Right cardiac atrium (tissue), 5 donors: Measurements from ENCODE around the gene JPH4. TPM values are rescaled to one million over a fixed set of nuclear protein-coding genes. Genes with fewer than 3 reads are reported as not detected.
A peak's percentile ranks its signal among the peaks of the same experiment; 100 is the strongest.

ENCODE experiments used
- ATAC-seq, 2 donors: fragments of 200-7000 bp; cut with Tn5 transposase; one replicate each; pipeline versions ENCODE4 v1.8.0 to v1.9.1; 2020; ENCODE audit warnings: moderate library complexity in 2 of 2, mild to moderate bottlenecking in 1 of 2
- DNase-seq, 3 donors: peaks; one replicate each; pipeline ENCODE4 v3.0.0-alpha.2; 2020
- H3K27ac ChIP-seq: one replicate; pipeline ENCODE4 v1.5.1; 2013; ENCODE audit warnings: mild to moderate bottlenecking, low read length, control low read depth, moderate library complexity
- H3K27me3 ChIP-seq: one replicate; pipeline ENCODE4 v1.6.1; 2013; ENCODE audit not compliant: control insufficient read depth, insufficient read depth
- H3K4me1 ChIP-seq: one replicate; pipeline ENCODE4 v1.6.1; 2013; ENCODE audit warnings: low read length; ENCODE audit not compliant: control insufficient read depth, insufficient read depth
- H3K4me3 ChIP-seq: one replicate; pipeline ENCODE4 v1.5.1; 2013; ENCODE audit warnings: low read length, control low read depth
- H3K9me3 ChIP-seq: one replicate; pipeline ENCODE4 v1.6.1; 2013; ENCODE audit warnings: low read length; ENCODE audit not compliant: control insufficient read depth
- WGBS: extraction: QIAGEN DNeasy Blood & Tissue Kit; methylation state at CpG from one replicate; pipeline ENCODE4 v1.1.7; 2013; 5-methylcytosine and 5-hydroxymethylcytosine counted together
- intact Hi-C, 4 donors: fragments of 100-400 bp; cut with DNase I; formaldehyde crosslinking; loops; one replicate each; pipeline versions ENCODE4 v1.11.0 to v1.14.0; 2022 to 2023
- polyA plus RNA-seq: library from polyadenylated mRNA; stranded (reverse); fragments of 200-250 nt; gene quantifications from one replicate; pipeline ENCODE4 v1.2.3, GENCODE V29; 2013
- total RNA-seq, 4 donors: library from RNA; stranded (reverse); fragmentation: NEBNext Ultra II Directional; extraction: Animal tissue kit (Norgen Biotek cat#: 25700); gene quantifications; one replicate each; pipeline ENCODE4 v1.2.1, GENCODE V29; 2021
- donor health status: healthy with polysubstance abuse.
- donor health status: DM: no; HTN: yes; CAD: no.
- donor health status: DM: no; HTN: no; CAD: no.
- donor health status: DM: no; HTN: yes; CAD: no; lungs with severe emphysema.
- donor health status: DM: yes; HTN: yes; CAD: no.

JPH4 gene
- total and polyA plus RNA-seq, 5 donors, result 0.11 to 0.38 (median 0.23) TPM

DNA sequence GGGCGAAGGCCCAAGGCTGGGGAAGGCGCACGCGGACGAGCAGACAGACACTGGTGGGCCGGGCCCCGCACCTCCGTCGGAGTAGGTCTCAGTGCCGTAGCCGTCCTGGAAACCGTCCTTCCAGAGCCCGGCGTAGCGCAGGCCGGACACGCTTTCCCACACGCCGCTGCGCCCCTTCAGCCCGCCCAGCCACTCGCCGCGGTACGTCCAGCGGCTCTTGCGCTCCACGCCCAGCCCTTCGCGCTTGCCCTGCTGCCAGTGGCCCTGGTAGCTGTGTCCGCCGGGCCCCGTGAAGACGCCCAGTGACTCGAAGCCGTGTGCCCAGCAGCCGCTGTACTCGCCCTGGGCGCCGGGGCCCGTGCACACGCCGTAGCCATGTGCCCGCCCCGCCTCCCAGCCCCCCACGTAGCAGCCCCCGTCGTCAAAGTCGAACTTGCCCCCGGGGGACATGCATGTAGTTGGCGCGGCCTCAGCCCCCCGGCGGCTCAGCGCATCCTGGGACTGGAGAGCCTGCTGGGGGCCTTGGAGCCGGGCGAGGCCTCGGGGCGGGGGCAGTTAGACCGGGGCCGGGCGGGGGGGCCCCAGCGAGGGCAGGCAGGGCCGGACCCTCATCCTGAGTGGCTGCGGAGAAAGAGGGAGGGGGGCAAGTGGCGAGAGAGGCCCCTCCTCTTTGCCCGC lies 1.4 kb downstream of the JPH4 start:
- Histone ChIP-seq H3K4me1 (no peaks in the 10 kb centered on the region), H3K27me3 (no peaks in the 10 kb centered on the region), H3K9me3 (no peaks in the 10 kb centered on the region), H3K27ac (no peak overlapping the region), H3K4me3 (peak overlapping the region; percentile 16)
- WGBS, result 2% methylated on average over 67 of the region's 67 CpGs
- peak; percentile 34 to 55 for ATAC-seq
- intact Hi-C loops, result no loop called here
- peak in 1 of 3 donors; percentile 69 for DNase-seq

DNA sequence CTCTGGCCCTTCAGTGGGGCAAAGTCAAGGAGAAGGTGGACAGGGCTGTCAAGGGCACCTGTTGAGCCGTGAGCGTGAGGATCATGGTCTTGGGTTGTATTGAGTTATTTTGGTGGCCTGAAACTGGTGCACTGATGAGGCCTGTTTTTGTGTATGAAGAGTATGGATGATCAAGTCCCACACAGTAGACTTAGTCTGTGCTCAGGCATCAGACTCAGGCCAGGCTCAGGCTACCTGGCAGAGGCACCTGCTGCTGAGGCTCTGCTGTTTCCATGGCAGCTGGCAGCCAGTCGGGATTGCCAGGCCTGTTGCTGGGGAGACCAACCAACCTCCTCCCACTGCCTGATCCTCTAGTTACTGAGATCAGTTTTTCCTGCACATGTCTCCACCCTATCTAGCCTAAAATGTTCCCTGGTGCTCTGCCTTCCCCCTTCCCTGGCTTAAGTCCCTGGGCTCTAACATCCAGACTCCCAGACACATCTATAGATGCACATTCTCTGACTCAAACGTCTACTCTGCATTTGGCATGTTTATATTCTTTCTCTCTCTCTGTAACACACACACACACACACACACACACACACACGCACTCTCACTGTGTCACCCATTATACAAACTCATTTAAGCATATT lies 5.1 kb downstream of the JPH4 start:
- no peak for DNase-seq
- Histone ChIP-seq H3K4me1 (no peaks in the 10 kb centered on the region), H3K27ac (no peak overlapping the region), H3K27me3 (no peaks in the 10 kb centered on the region), H3K4me3 (no peak overlapping the region), H3K9me3 (no peaks in the 10 kb centered on the region)
- intact Hi-C loops, result no loop called here
- 81% methylated on average over 5 of the region's 5 CpGs for WGBS
- no peak for ATAC-seq

DNA sequence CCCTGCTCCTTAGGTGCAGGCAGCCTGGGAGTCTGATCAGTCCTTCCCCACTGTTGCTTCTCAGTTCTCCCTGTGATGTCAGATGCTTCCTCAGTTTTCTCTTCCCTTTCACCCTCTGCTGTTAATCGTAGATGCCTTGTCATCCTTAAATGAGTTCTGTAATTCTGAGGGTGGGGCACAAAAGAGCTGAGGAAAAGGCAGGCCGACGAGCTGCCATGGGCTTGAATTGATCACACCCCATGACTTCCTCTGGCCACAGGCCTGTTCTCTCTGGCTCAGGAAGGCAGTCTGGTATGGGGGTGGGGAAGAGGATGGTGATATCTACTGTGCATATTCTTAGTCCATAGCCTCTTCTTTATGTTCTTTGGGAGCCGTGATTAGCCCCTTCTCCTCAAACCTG lies 5.8 kb downstream of the JPH4 start:
- Histone ChIP-seq H3K4me1 (no peaks in the 10 kb centered on the region), H3K27me3 (no peaks in the 10 kb centered on the region), H3K27ac (no peak overlapping the region), H3K4me3 (no peak overlapping the region), H3K9me3 (no peaks in the 10 kb centered on the region)
- WGBS, result 39% methylated on average over 4 of the region's 4 CpGs
- peak in 1 of 3 donors; percentile 78 for DNase-seq
- ATAC-seq, result peak; percentile 37 to 57
- intact Hi-C loops, result no loop called here

DNA sequence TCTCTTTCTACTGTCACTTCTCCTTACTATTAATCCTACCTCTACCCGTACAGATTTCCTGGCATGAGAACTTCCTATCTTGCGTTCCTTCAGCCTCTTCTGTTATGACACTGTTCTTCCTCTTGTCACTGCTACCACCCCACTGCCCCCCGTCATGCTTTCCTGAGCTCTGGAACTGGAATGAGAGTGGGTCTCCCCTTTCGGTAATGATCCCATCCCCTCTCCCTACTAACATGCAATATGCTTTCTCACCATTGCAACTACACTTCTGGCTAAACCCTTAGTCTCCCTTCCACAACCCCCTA lies 6.1 kb downstream of the JPH4 start:
- Histone ChIP-seq H3K27ac (no peak overlapping the region), H3K4me3 (no peak overlapping the region), H3K4me1 (no peaks in the 10 kb centered on the region), H3K9me3 (no peaks in the 10 kb centered on the region), H3K27me3 (no peaks in the 10 kb centered on the region)
- WGBS, result 56% methylated on average over 4 of the region's 4 CpGs
- ATAC-seq (no peak), DNase-seq (no peak)
- intact Hi-C loops, result no loop called here

DNA sequence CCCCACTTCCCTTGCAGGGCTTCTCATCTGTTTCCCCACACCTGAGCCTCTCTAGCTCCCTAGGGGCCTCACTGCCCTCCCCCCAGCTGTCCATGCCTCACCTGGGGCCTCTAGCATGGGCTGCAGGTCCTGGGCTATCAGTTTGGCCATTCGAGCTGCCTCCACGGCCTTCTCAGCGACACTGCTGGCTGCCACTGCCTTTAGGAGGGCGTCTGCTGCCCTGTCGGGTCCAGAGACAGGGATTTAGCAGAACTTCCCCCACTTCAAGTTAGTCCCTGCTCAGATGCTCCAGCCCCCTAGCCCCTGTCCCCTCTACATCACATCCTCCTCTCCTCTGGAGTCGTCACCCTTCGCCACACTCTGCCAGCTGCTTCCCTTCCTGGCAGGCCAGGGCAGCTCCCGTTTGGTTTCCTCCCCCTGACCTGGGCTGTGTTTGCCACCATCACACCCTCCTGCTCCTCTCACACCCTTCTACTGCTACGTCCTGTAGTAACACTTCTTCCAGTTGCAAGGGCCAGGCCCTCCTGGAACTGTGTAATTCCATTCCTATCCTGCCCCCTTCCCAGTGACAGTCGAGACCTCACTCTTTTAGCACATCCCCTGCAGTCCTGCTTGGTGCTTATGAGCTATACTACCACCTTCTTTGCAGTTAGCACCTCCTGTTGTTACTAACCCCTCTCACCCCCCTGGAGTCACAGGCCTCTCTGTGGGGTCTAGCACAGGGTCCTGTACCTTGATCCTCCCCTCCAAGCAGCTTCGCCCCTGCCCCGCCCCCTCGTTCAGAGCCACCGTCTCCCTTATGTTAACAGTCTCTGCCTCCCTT lies 6.7 kb downstream of the JPH4 start:
- H3K4me3 ChIP-seq, result no peak overlapping the region
- WGBS, result 55% methylated on average over 14 of the region's 14 CpGs
- no peak overlapping the region for H3K27ac ChIP-seq
- H3K27me3 ChIP-seq, result no peaks in the 10 kb centered on the region
- DNase-seq (no peak), ATAC-seq (no peak)
- no peaks in the 10 kb centered on the region for H3K4me1 ChIP-seq
- intact Hi-C loops, result no loop called here
- no peaks in the 10 kb centered on the region for H3K9me3 ChIP-seq

DNA sequence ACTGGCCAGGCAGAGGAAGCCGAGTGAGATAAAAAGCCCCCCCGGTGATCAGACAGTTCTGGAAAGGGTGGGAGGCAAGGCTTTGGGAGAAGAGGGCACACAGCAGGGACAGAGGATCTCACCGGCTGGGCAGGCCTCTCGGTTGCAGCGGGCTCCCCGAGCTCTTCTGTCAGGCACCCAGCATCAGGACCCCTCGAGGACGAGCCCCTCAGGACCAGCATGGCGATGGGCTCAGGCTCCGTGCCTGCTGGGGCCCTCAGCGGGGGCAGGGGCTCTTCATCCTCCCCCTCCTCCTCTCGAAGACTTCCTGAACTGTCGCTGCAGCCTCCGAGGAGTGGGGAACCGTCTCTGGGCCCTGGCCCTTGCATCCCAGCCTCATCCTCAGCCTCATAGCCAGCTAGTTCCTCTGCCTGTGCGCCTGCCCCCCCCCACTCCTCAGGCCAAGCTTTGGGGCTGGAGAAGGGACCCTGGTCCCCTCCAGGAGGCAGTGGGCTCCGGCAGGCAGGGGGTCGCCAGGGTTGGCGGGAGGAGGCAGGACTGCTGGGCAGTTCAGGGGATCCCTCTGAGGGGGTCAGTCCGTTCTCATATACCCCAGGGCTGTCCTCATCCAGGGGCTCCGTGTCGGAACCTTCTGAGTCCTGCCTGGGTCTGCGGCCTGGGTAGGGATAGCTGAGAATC lies 7.6 kb downstream of the JPH4 start:
- DNase-seq, result peak in 1 of 3 donors; percentile 52

DNA sequence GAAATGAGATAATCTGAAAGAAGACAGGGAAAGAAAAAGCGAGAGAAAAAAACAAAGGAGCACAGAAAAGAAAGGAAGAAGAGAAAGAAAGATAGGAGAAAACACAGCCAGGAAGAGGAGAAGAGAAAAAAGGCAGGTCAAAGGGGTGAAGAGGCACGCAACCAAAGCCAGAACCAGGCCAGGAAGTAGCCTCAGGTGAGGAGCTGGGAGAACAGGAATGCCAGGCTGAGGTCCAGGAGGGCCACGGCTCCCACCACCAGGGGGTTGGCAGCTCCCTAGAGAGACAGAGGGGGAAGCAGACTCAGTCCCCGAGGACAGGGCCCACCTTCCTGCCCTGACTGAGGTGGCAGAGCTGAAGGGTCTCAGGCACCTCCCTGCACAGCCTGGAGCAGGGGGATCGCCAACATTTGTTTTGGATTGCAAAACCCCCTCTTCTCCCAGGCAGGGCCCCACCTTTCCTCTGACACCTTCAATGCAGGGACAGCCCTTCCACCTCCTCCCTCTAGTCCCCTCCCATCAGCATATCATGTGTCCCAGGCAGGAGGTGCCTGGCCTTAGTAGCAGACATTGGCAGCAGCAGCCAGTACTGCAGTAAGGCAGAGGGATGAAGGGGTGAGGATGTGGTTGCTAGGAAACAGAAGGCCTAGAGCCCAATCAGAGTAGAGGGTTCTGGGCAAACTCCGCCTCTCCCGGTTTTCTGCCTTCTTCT lies 9.0 kb downstream of the JPH4 start:
- no peaks in the 10 kb centered on the region for H3K27me3 ChIP-seq
- no peaks in the 10 kb centered on the region for H3K4me1 ChIP-seq
- H3K4me3 ChIP-seq, result no peak overlapping the region
- H3K27ac ChIP-seq, result no peak overlapping the region
- no peaks in the 10 kb centered on the region for H3K9me3 ChIP-seq
- WGBS, result 65% methylated on average over 7 of the region's 7 CpGs
- intact Hi-C loops, result loop anchor here in 2 of 4 donors (10.0 kb wide), 1 partner anchor 245 kb away; the partner anchor contains the start of gene PABPN1 (in 2 of the 2)
- DNase-seq (no peak), ATAC-seq (no peak)

More for the DNA sequence above, 7.6 kb downstream of the JPH4 start:
- Histone ChIP-seq H3K27ac (no peak overlapping the region), H3K9me3 (no peaks in the 10 kb centered on the region), H3K27me3 (no peaks in the 10 kb centered on the region), H3K4me3 (no peak overlapping the region), H3K4me1 (no peaks in the 10 kb centered on the region)
- ATAC-seq, result no peak
- 77% methylated on average over 23 of the region's 23 CpGs for WGBS
- intact Hi-C loops, result no loop called here

DNA sequence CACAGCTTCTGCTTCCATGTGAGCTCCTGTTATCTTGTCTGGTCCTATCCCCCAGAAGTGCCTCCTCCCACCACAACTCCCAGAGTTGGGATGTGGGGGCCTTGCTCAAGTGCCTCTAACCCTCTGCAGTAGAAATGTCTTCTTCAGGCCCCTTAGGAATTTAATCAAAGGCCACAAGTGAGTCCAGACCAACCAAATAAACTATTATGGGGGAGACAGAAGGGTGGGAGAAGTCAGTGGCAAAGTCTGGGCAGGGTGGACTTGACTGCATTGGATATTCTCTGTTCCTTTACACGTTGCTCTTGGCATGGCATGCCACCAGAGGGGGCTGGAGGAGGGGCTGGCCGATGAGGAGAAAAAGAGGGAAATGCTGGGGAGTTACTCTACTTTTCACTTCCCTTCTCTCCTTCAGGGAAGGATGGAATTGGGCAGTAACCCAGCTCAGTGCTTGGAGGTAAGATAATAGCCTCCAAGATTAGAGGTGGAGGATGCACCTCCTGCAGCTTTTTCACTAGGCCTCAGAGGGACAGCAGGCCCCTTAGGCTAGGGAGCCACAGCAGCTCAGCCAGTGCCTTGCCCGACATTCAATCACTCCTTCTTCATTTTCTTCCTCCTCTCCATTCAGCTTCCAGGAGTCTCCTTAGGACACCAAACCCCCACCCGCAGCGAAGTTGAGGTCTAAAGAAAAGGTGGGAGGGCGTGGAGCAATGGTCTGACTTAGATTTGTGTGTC lies 9.8 kb downstream of the JPH4 start:
- Histone ChIP-seq H3K27me3 (no peaks in the 10 kb centered on the region), H3K4me3 (no peak overlapping the region), H3K27ac (no peak overlapping the region), H3K4me1 (no peaks in the 10 kb centered on the region), H3K9me3 (no peaks in the 10 kb centered on the region)
- DNase-seq (peak in 1 of 3 donors; percentile 72), ATAC-seq (no peak)
- intact Hi-C loops, result loop anchor here in 2 of 4 donors (10.0 kb wide), 1 partner anchor 244 kb away; the partner anchor contains the start of gene PABPN1 (in 2 of the 2)
- WGBS, result 55% methylated on average over 6 of the region's 6 CpGs

- intact Hi-C loops, result loop anchor here in 2 of 4 donors (10.0 kb wide), 1 partner anchor 243 kb away; the partner anchor contains the start of gene PABPN1 (in 2 of the 2)
- ATAC-seq (no peak), DNase-seq (no peak)
- Histone ChIP-seq H3K27me3 (no peaks in the 10 kb centered on the region), H3K27ac (no peak overlapping the region), H3K4me1 (no peaks in the 10 kb centered on the region), H3K4me3 (no peak overlapping the region), H3K9me3 (no peaks in the 10 kb centered on the region)
- WGBS, result 79% methylated on average over 2 of the region's 2 CpGs
Measured at GRCh38 chr14:23568021-23568599, 10.5 kb downstream of the JPH4 start.
